Measurements from ENCODE around the gene RETREG3.
"Not testable (repeated sequence)": the region's sequence is repeated elsewhere in the genome, so short reads cannot be mapped to it uniquely, and the experiment has no call there.

RETREG3 gene, protein sequence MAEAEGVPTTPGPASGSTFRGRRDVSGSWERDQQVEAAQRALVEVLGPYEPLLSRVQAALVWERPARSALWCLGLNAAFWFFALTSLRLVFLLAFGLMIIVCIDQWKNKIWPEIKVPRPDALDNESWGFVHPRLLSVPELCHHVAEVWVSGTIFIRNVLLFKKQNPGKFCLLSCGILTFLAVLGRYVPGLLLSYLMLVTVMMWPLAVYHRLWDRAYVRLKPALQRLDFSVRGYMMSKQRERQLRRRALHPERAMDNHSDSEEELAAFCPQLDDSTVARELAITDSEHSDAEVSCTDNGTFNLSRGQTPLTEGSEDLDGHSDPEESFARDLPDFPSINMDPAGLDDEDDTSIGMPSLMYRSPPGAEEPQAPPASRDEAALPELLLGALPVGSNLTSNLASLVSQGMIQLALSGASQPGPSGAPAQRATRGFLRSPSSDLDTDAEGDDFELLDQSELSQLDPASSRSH

GRCh38 chr17:42609182-42609813 lies at the start of gene RETREG3, which contains the start of gene TUBG1:
RETREG3 (minus strand) TSS chr17:42609374; CDS start chr17:42609324, 50 bp downstream.
TUBG1 (plus strand) TSS chr17:42609683; CDS start chr17:42609738, 55 bp downstream.
- DNase-seq = peak; percentile 98 to 99

- DNase-seq = no peak
Observed at GRCh38 chr17:42657824-42658588, 48.8 kb upstream of the RETREG3 start.

DNA sequence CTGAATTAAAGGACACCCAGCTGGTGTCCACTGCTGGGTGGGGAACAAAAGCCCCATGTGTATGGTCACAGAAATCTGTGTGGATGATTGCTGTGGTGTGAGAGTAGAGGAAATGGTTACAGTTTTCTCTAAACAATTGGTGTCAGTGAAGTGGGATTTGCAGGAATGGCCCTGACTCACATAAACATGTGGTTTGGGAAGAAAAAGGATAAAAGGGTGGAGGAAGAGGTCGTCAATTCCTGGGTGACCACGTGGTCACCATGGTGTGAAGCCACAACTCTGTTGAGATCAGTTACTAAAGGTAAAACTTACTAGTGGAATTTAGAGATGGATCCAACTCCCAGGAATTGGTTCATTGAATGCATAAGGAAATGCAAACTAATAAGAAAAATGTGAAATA lies 46.4 kb upstream of the RETREG3 start:
- DNase-seq = no peak

- DNase-seq = peak; percentile 13 to 34
Observed at GRCh38 chr17:42653179-42654124, 44.3 kb upstream of the RETREG3 start.

DNA sequence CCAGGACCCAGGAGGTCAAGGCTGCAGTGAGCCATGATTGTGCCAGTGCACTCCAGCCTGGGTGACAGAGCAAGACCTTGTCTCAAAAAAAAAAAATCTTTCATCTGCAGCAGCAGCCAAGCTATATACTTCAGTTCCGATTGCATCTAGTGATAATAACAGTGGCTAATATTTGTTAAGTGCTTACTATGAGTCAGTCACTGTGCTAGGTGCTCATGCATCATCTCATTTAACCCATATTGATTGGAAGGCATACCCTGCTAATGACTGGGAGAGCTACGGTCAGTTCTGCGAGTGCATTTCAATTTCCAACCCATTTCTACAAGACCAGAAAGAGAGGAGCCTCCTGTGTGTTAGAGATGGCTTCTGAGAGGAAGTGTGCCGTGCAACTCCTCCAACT lies 42.2 kb upstream of the RETREG3 start:
- no peak for DNase-seq

GRCh38 chr17:42647778-42648177 lies 38.6 kb upstream of the RETREG3 start:
- DNase-seq = no peak

- no peak for DNase-seq
Observed at GRCh38 chr17:42642336-42642735, 33.2 kb upstream of the RETREG3 start.

GRCh38 chr17:42640121-42640520 lies 30.9 kb upstream of the RETREG3 start:
- DNase-seq = no peak

GRCh38 chr17:42639525-42640113 lies 30.4 kb upstream of the RETREG3 start:
- DNase-seq = no peak

GRCh38 chr17:42632949-42633444 lies 23.8 kb upstream of the RETREG3 start:
- no peak for DNase-seq

- DNase-seq = no peak
Observed at GRCh38 chr17:42629411-42630009, 20.3 kb upstream of the RETREG3 start.

DNA sequence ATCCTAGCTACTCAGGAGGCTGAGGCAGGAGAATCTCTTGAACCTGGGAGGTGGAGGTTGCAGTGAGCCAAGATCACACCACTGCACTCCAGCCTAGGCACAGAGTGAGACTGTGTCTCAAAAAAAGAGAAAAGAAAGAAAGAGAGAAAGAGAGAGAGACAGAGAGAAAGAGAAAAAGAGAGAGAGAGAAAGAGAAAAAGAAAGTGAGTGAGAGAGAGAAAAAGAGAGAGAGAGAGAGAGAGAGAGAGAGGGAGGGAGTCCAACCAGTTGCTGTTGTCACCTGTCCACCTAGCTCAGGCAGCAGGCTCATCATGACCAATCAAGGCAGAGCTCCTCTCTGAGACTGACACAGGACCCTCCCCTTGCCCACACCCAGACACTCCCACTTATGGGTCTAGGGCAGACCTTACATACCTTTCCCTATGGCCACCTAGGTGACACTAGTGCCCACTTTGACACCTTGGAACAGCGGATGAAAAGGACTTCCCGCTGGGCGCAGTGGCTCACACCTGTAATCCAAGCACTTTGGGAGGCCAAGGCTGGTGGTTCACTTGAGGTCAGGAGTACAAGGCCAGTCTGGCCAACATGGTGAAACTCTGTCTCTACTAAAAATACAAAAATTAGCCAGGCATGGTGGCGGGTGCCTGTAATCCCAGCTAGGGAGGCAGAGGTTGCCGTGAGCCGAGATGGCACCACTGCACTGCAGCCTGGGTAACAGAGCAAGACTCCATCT lies 18.0 kb upstream of the RETREG3 start:
- DNase-seq = not testable (repeated sequence)

GRCh38 chr17:42623732-42624596 lies 14.8 kb upstream of the RETREG3 start:
- DNase-seq = no peak

GRCh38 chr17:42623271-42623670 lies 14.1 kb upstream of the RETREG3 start:
- DNase-seq = no peak

GRCh38 chr17:42621987-42622386 lies 12.8 kb upstream of the RETREG3 start:
- not testable (repeated sequence) for DNase-seq

- DNase-seq = no peak
Observed at GRCh38 chr17:42618442-42619150, 9.4 kb upstream of the RETREG3 start.

GRCh38 chr17:42617956-42618431 lies 8.8 kb upstream of the RETREG3 start:
- no peak for DNase-seq

DNA sequence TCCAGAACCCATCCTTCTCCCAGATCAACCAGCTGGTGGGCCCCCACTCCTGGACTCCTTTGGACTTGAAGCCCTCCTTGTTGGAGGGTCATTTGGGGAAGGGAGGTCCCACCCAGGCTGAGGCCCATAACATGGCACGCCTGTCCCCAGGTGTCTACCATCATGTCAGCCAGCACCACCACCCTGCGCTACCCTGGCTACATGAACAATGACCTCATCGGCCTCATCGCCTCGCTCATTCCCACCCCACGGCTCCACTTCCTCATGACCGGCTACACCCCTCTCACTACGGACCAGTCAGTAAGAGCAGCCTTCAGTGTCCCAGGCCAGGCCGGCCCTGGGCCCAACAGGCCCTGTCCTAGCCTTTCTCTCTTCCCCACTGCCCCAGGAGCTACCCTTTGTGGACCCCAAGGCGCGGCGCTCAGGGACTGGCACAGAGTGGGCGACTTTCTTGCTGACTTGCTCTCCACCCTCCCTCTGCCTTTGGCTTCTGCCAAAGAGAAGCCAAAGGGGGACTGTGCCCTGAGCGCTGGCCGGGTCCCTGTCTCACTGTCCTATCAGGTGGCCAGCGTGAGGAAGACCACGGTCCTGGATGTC lies 4.6 kb upstream of the RETREG3 start:
- no peak for DNase-seq

Measured in hippocampal formation (tissue), 2 donors.